Left lobe of liver (tissue), 2 donors: ENCODE data around the gene DHRS9. TPM values are rescaled to one million over a fixed set of nuclear protein-coding genes. Genes with fewer than 3 reads are reported as not detected.

Experiments
- ATAC-seq: fragments of 200-7000 bp; cut with Tn5 transposase; one replicate; pipeline ENCODE4 v1.9.1; 2020; ENCODE audit warnings: mild to moderate bottlenecking, moderate library complexity
- DNase-seq: peaks from one replicate; pipeline ENCODE4 v3.0.0-alpha.2; 2020; ENCODE audit warnings: low spot score
- total RNA-seq: library from RNA; stranded (reverse); gene quantifications from one replicate; pipeline ENCODE4 v1.2.1, GENCODE V29; 2021
- donor health status: DM: no; HTN: no; CAD: no; lungs with moderate emphysema.
- donor health status: DM: no; HTN: yes; CAD: no.

The DHRS9 gene
- total RNA-seq, 1 donor from 2014 or later = 0.30 TPM

GRCh38 chr2:169093535-169093934 is 24.2 kb downstream of the DHRS9 start:
- no peak for ATAC-seq

GRCh38 chr2:169094676-169095075 is 25.3 kb downstream of the DHRS9 start:
- no peak for DNase-seq
- ATAC-seq = no peak

More at GRCh38 chr2:169093535-169093934, 24.2 kb downstream of the DHRS9 start:
- DNase-seq = no peak

- no peak for ATAC-seq
- DNase-seq = no peak
Measured at GRCh38 chr2:169095621-169096105, 26.3 kb downstream of the DHRS9 start.

- ATAC-seq = no peak
- no peak for DNase-seq
Measured at GRCh38 chr2:169104848-169105247, 35.5 kb downstream of the DHRS9 start.

DNA sequence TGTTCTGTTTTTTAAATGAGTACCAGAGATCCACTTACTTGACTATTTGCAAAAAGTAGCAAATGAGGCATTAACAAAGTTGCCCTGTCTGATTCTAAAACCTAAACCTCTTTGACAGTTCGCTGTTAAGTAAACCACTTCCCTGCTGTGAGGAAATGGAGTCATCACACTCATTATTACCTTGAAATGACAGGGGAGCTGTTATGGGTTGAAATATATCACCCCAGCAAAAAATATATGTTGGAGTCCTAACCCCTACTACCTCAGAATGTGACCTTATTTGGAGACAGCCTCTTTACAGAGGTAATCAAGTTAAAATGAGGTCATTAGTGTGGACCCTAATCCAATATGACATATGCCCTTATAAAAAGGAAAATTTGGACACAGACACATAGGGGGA is 36.1 kb downstream of the DHRS9 start:
- DNase-seq (no peak), ATAC-seq (no peak)

DNA sequence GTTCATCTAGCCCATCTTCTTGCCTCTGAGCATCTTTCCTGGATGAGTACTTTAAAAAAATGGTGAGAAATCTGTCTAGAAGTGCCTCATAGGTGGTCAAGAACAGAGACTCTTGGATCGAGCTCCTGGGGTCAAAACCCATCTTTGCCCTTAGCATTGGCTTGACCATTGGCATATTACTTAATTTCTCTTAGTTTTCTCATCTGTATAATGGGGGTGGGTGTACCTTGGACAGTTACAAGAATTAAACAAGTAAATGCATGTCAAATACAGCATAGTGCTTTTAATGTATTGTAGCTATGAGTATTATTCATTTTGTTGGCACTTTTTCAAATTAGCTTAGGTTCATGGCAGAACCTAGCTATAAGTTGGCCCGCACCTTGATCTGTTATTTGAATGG is 36.8 kb downstream of the DHRS9 start:
- DNase-seq (no peak), ATAC-seq (no peak)

- ATAC-seq (no peak), DNase-seq (no peak)
Measured at GRCh38 chr2:169106563-169107545, 37.5 kb downstream of the DHRS9 start.

GRCh38 chr2:169107645-169108044 is 38.3 kb downstream of the DHRS9 start:
- no peak for ATAC-seq
- DNase-seq = no peak

DNA sequence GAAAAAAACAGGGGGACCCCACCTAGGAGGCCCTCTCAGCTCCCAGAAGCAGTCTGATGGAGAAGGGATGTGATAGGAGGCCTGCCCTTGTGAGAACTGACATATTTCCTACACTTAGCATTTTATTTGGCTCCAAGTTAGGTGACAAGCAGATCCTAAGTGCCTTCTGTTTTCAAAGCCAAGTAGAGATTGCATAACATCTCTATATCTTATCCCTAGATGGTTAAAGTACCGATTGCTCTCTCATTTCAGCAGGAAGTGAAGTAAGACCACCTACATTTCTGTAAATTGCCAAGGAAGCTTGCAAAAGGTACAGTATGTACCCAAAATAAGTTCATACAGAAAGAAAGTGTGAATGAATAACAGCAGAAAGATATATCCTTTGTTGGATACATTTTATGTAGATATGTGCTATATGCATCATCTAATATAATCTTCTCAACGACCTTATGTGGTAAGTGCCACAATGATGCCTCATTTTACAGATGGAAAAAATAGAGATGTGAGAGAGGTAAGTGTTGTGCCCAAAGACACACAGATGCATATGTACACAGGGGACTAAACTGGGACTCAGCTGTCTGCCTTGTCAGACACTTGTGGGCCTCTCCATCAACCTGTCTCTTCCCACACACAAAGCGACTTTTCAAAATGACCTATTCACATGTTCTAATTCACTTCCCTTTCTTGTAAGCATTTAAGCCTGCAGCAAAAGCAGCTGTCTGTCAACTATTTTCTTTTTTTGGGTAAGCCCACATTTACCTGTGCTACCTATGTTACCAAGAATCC is 38.9 kb downstream of the DHRS9 start:
- DNase-seq (no peak), ATAC-seq (no peak)

DNA sequence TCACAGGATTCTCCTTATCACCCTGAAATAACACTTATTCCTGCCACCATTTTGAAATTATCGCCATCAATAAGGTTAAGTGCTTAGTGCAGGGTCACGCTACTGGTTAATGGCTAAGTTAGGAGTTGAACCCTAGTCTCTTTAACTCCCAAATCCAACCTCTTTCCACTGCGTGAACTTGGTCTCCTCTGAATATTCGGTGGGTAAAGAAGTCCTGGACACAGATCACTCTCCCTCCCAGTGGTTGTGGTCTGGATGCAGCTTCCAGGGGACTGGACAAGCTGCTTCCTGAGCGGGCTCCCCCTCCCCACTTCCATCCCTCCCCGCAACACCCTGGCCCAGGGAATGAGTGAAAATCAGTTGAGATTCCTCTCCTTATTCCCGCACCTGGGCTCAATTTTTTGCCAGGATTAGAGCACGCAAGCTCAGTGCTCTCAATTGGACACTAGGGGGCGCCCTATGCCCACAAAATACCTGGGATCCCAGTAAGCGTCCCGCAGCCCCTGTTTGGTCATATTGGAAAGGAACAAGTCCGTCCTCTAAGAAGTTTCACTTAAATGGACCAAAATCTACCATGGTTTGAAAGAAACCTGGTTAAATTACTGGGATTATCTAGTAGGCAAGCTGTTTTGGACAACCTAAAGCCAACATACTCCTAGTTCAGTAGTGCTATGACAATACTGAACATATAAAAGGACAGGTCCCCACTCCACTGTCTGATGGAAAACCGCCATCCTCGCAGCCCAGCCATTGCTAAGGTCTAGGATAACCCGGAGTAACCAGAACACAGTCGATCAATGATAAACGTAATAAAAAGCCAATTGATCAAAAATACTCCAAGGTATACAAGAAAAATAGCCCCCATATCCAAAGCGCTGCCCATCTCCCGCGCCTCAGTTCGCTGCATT is 40.4 kb downstream of the DHRS9 start:
- peak; percentile 99 for ATAC-seq
- DNase-seq = peak; percentile 81

DNA sequence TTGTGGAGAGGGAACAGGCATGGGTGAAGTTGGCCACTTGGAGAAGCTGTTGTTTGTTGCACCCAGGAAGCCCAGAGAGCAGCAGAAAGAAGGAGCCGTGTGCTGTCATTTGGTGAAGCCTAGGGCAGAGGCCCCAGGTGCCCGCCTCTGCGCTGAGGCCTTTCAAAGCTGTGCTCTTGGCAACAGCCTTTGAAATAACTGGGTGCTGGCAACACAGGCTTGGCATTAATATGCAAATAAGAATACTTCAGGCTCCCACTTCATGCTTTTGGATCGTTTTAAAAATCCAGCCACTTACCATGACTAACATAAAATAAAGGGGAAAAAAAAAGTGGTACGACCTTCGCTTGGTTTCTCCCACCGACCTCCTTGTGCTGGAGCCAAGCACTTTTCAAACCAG is 41.1 kb downstream of the DHRS9 start:
- DNase-seq (no peak), ATAC-seq (no peak)

GRCh38 chr2:169110916-169111315 is 41.6 kb downstream of the DHRS9 start:
- DNase-seq (no peak), ATAC-seq (no peak)

DNA sequence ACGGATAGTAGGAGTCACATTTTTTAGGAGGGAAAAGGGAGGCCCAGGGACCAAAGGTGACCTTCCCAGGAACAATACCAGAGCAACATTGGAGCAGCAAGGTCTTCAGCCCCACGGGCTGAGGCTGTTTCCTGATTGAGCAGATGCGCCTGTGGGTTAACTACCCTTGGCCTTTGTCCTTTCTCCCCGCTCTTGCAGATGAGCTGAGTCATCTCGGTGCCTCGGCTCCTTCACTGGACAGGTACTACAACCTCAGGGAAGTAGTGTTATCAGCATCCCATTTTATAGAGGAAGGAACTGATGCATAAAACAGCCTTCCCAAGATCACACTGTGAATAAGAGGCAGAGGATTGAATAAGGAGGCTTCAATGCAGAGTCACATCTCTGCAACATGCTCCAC is 43.5 kb downstream of the DHRS9 start:
- no peak for ATAC-seq
- no peak for DNase-seq

- DNase-seq = no peak
- ATAC-seq = no peak
Measured at GRCh38 chr2:169114056-169114455, 44.7 kb downstream of the DHRS9 start.

GRCh38 chr2:169116327-169116726 is 47.0 kb downstream of the DHRS9 start:
- ATAC-seq = no peak
- no peak for DNase-seq

GRCh38 chr2:169116993-169117392 is 47.6 kb downstream of the DHRS9 start:
- ATAC-seq = no peak
- DNase-seq = no peak

DNA sequence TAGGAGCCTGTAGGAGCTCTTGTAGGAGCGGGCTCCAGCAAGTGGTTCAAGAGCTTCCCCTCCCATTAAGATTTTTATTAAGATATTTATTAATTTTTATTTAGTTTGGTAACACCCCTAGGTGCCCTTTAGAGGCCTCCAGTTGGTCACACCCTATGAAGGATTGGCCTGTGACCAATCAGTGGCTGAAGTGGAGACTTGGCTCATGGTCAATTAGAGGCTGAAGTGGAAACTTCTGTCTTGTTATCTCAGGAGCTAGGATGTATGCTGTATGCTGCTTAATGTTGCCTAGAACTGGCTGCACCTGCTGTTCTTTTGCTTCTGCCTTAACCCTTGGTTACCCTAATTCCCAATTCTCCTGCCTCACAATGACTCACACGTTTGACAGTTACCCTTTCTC is 48.7 kb downstream of the DHRS9 start:
- no peak for DNase-seq
- no peak for ATAC-seq

GRCh38 chr2:169119123-169119760 is 49.9 kb downstream of the DHRS9 start:
- ATAC-seq (no peak), DNase-seq (no peak)

GRCh38 chr2:169119851-169120250 is 50.5 kb downstream of the DHRS9 start:
- ATAC-seq = no peak

GRCh38 chr2:169129703-169130243 is 60.4 kb downstream of the DHRS9 start:
- no peak for DNase-seq
- ATAC-seq = no peak

More at GRCh38 chr2:169119851-169120250, 50.5 kb downstream of the DHRS9 start:
- DNase-seq = no peak
